Measurements from ENCODE around the gene C16orf74. TPM values are rescaled to one million over a fixed set of nuclear protein-coding genes. Genes with fewer than 3 reads are reported as not detected.

The C16orf74 gene
- total and polyA plus RNA-seq, 8 donors = 1.3 to 17.5 (median 11.9) TPM

- peaks cover 0 to 17% of the 10 kb centered on the region in 2 donors for H3K4me1 ChIP-seq
- TF ChIP-seq CTCF (IDR thresholded peaks at IDR 0.05) = no peak
- intact Hi-C loops (cut with DNase I) = no loop called here
- no peaks in the 10 kb centered on the region for H3K9me3 ChIP-seq
- ATAC-seq = no peak
- no peak overlapping the region for H3K27ac ChIP-seq
- DNase-seq = no peak
- no peaks in the 10 kb centered on the region for H3K36me3 ChIP-seq
- no peaks in the 10 kb centered on the region for H3K27me3 ChIP-seq
- H3K4me3 ChIP-seq = no peak overlapping the region
Measured at GRCh38 chr16:85734311-85735017, 16.4 kb downstream of the C16orf74 start.

GRCh38 chr16:85733839-85734170 is 17.1 kb downstream of the C16orf74 start:
- Histone ChIP-seq H3K4me1 (peaks cover 0 to 17% of the 10 kb centered on the region in 2 donors), H3K36me3 (no peaks in the 10 kb centered on the region), H3K27me3 (no peaks in the 10 kb centered on the region), H3K27ac (peak overlapping the region in 1 of 2 donors; percentile 73), H3K4me3 (peak overlapping the region in 1 of 2 donors; percentile 14), H3K9me3 (no peaks in the 10 kb centered on the region)
- TF ChIP-seq CTCF (IDR thresholded peaks at IDR 0.05) = no peak
- DNase-seq (no peak), ATAC-seq (peak; percentile 65)
- intact Hi-C loops (cut with DNase I) = no loop called here

GRCh38 chr16:85733155-85733838 is 17.6 kb downstream of the C16orf74 start:
- Histone ChIP-seq H3K27ac (peak overlapping the region in 1 of 2 donors; percentile 73), H3K9me3 (no peaks in the 10 kb centered on the region), H3K27me3 (no peaks in the 10 kb centered on the region), H3K4me1 (peaks cover 0 to 17% of the 10 kb centered on the region in 2 donors), H3K36me3 (no peaks in the 10 kb centered on the region), H3K4me3 (peak overlapping the region in 1 of 2 donors; percentile 14)
- TF ChIP-seq CTCF (IDR thresholded peaks at IDR 0.05) = no peak
- DNase-seq (peak in 1 of 4 donors; percentile 55), ATAC-seq (peak; percentile 59)
- intact Hi-C loops (cut with DNase I) = no loop called here

GRCh38 chr16:85731179-85731578 is 19.7 kb downstream of the C16orf74 start:
- Histone ChIP-seq H3K27me3 (no peaks in the 10 kb centered on the region), H3K36me3 (no peaks in the 10 kb centered on the region), H3K9me3 (no peaks in the 10 kb centered on the region), H3K4me3 (no peak overlapping the region), H3K27ac (no peak overlapping the region), H3K4me1 (peaks cover 0 to 17% of the 10 kb centered on the region in 2 donors)
- TF ChIP-seq CTCF (IDR thresholded peaks at IDR 0.05) = no peak
- no peak for ATAC-seq
- intact Hi-C loops (cut with DNase I) = no loop called here
- no peak for DNase-seq

- intact Hi-C loops (cut with DNase I) = no loop called here
- H3K36me3 ChIP-seq = no peaks in the 10 kb centered on the region
- H3K4me1 ChIP-seq = peaks cover 0 to 9% of the 10 kb centered on the region in 2 donors
- H3K4me3 ChIP-seq = no peak overlapping the region
- no peak for TF ChIP-seq CTCF (IDR thresholded peaks at IDR 0.05)
- DNase-seq = no peak
- H3K9me3 ChIP-seq = no peaks in the 10 kb centered on the region
- no peaks in the 10 kb centered on the region for H3K27me3 ChIP-seq
- H3K27ac ChIP-seq = peak overlapping the region in 1 of 2 donors; percentile 63
- ATAC-seq = no peak
Measured at GRCh38 chr16:85730186-85730465, 20.8 kb downstream of the C16orf74 start.
